Measurements from ENCODE around the gene CAPN10.

- TF ChIP-seq CTCF (IDR thresholded peaks at IDR 0.05) = no peak
- TF ChIP-seq POLR2A (IDR thresholded peaks at IDR 0.05) = no peak
Measured at GRCh38 chr2:240635998-240636547, 49.5 kb downstream of the CAPN10 start.
